ENCODE results near the gene SPTLC3.
A peak's percentile ranks its signal among the peaks of the same experiment; 100 is the strongest.

- TF ChIP-seq CTCF (IDR thresholded peaks at IDR 0.05; ENCODE audit: low read depth, low read length, poor library complexity, severe bottlenecking) (peak; percentile 57), EZH2phosphoT487 (IDR thresholded peaks at IDR 0.05; ENCODE audit: borderline replicate concordance, low read length) (no peak)
These were observed 97.2 kb downstream of the SPTLC3 start for GRCh38 chr20:13105864-13106457.
